Epithelial cell of proximal tubule (primary cell): Measurements from ENCODE around the gene SNX4. TPM values are rescaled to one million over a fixed set of nuclear protein-coding genes. Genes with fewer than 3 reads are reported as not detected.
"Not testable (repeated sequence)": the region's sequence is repeated elsewhere in the genome, so short reads cannot be mapped to it uniquely, and the experiment has no call there.

Source experiments
- DNase-seq: peaks from one replicate; pipeline ENCODE4 v3.0.0-alpha.2; 2011; ENCODE audit warnings: low read depth
- H3K4me3 ChIP-seq: 2 replicates; pipeline ENCODE4 v1.5.1; 2011; ENCODE audit warnings: low read depth, mild to moderate bottlenecking, low read length
- total RNA-seq: library from RNA; depleted of rRNA; stranded (reverse); fragments of >200 nt; gene quantifications from 2 replicates; pipeline ENCODE4 v1.2.3, GENCODE V29; 2015
- TF ChIP-seq, protein P1 (sequence below): conservative IDR thresholded peaks from 2 replicates; pipeline ENCODE4 v1.5.1; 2012; ENCODE audit warnings: low read depth, mild to moderate bottlenecking, low read length

The SNX4 gene
- total RNA-seq, 1 donor from 2014 or later = 22.1 TPM

DNA sequence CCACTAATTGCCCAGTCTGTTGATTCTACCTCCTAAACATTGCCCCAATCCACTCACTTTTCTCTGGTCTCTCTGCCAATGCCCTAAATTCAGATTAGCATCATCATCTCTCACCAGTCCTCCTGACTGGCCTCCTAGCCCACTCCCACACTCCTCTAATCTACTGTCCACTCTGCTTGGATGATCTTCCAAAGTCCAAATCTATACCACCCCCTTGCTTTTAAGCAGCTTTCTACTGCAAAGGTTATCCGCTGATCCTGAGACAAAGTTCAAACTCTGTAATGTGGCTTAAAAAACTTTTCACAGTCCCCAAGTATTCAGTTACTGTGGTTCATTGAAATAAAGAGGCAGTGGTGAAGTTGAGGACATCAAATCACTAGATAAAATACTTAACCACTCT lies 37.6 kb downstream of the SNX4 start:
- TF ChIP-seq, protein P1, sequence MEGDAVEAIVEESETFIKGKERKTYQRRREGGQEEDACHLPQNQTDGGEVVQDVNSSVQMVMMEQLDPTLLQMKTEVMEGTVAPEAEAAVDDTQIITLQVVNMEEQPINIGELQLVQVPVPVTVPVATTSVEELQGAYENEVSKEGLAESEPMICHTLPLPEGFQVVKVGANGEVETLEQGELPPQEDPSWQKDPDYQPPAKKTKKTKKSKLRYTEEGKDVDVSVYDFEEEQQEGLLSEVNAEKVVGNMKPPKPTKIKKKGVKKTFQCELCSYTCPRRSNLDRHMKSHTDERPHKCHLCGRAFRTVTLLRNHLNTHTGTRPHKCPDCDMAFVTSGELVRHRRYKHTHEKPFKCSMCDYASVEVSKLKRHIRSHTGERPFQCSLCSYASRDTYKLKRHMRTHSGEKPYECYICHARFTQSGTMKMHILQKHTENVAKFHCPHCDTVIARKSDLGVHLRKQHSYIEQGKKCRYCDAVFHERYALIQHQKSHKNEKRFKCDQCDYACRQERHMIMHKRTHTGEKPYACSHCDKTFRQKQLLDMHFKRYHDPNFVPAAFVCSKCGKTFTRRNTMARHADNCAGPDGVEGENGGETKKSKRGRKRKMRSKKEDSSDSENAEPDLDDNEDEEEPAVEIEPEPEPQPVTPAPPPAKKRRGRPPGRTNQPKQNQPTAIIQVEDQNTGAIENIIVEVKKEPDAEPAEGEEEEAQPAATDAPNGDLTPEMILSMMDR = no peak
- no peak overlapping the region for H3K4me3 ChIP-seq
- DNase-seq = no peak

DNA sequence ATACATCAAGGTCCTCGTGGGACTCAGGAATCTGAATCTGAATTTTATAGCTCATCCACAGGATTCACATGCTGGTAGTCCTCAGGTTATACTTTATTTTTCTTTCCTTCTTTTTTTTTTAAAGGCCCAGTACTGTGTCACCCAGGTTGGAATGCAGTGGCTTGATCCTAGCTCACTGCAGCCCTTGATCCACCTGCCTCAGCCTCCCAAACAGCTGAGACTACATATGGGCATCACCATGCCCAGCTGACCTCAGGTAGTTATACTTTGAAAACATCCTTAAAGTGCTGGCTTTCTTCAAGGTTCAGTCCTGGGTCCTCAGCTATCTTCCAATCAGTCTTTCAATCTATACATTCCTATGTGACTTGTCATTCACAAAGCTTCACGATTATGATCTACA lies 38.2 kb downstream of the SNX4 start:
- no peak for DNase-seq

DNA sequence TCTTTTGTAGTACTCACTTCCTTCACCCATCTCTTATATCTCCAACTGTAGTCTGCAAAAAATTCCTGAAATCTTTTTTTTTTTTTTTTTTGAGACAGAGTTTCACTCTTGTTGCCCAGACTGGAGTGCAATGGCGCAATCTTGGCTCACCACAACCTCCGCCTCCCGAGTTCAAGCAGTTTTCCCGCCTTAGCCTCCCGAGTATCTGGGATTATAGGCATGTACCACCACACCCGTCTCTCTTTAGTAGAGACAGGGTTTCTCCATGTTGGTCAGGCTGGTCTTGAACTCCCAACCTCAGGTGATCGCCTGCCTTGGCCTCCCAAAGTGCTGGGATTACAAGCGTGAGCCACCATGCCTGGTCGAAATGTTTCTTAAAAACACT lies 38.6 kb downstream of the SNX4 start:
- not testable (repeated sequence) for DNase-seq

More for the DNA sequence above, 38.2 kb downstream of the SNX4 start:
- TF ChIP-seq, protein P1 = no peak
- H3K4me3 ChIP-seq = no peak overlapping the region

DNA sequence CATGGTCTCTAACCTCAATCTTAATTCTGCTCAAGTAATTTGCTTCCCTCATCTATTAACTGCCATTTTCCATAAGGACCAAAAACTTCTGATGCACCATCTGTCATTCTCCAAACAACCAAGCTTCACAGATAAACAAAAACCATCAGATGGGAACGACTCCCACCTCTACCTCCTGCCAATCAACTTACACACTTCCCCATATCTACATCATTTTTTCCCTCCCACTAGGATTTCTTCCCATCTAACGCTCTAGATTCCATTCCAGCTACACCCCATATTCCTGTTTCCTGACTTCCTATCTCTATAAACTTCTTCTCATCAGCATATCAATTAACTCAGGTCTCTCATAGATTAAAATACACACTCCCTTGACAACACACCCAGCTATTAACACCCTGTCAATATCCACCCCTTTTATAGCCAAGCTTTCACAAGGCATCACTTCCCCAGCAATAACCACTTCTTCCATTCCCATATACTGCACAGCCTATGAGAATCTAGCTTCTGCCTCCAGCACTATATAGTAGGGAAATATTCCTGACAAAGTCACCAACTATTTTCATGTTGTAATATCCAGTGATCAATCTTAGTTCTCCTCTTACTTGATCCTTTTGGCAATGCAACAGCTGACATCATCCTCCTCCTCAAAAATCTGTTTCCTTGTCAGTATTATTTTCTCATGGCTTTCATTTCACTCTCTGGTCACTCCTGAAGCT lies 39.2 kb downstream of the SNX4 start:
- TF ChIP-seq, protein P1 = no peak
- DNase-seq = no peak
- no peak overlapping the region for H3K4me3 ChIP-seq

More for the DNA sequence above, 38.6 kb downstream of the SNX4 start:
- not testable (repeated sequence) for H3K4me3 ChIP-seq

DNA sequence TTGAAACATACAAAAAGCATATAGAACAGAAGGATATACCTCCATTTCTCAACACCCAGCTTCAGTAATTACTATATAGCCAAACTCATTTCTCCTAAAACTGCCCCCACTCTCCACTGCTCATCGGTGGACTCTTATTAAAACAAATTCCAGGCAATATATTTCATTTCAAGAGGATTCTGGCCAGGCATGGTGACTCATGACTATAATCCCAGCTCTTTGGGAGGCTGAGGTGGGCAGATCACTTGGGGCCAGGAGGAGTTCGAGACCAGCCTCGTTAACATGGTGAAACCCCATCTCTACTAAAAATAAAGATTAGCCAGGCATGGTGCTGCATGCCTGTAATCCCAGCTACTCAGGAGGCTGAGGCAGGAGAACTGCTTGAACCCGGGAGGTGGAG lies 40.9 kb downstream of the SNX4 start:
- no peak overlapping the region for H3K4me3 ChIP-seq
- TF ChIP-seq, protein P1 = no peak
- no peak for DNase-seq

DNA sequence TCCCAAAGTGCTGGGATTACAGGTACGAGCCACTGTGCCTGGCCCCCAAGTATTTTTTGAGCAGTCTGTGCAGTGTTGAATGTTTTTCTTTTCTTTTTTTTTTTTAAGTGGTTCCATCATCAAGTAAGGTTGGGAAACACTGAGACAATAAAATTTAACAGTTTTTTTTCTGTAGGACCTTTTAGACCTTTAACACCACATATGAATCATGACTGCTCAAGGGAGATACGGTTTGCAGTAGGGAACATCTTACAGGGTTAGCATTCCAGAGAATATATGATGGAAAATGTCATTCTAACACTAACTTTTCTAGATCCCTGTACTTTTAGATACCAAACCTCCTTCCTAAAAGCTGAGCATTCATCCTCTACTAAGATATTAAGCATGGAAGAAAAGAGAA lies 41.7 kb downstream of the SNX4 start:
- TF ChIP-seq, protein P1 = no peak
- H3K4me3 ChIP-seq = no peak overlapping the region
- DNase-seq = no peak

DNA sequence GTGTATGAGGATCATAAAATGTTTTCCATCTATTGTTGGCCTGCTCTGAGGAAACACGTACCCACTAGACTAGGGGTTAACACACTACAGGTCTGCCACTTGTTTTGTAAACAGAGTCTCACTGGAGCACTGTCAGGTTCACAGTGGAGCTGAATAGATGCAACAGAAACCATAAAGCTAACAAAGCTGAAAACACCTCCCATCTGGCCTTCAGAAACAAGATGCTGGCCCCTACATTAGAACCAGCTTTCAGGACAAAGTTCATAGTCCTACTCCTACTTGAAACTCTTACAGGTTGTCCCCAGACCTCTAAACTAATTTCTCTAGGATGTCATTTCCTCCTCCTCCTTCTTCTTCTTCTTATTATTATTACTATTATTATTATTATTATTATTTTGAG lies 42.3 kb downstream of the SNX4 start:
- no peak for DNase-seq
- H3K4me3 ChIP-seq = no peak overlapping the region
- TF ChIP-seq, protein P1 = no peak

DNA sequence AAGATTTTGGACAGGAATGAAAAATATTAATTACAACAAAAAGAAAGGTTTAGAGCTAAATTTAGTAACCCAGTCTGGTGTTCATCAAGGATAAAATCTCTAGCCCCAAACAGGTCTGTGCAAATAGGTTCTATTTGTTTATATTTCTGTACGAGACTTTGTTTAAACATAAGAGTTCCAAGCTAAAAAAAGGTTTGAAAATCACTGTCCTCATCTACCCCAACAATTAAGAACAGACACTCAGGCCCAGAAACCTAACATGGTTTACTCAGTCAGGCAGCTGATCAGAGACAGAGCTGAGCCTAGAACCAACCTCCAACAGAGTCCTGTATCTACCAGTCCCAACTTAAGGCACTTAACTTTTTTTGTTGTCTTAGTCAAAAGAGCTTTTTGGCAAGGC lies 49.3 kb downstream of the SNX4 start:
- TF ChIP-seq, protein P1 = no peak
- no peak for DNase-seq
- H3K4me3 ChIP-seq = no peak overlapping the region
